Transverse colon (tissue), 3 donors: ENCODE results near the gene RGS9.

Source experiments
- POLR2A ChIP-seq: fragments of 450-650 bp; IDR thresholded peaks from one replicate; pipeline ENCODE4 v1.6.1; 2016; ENCODE audit warnings: antibody characterized with exemption, mild to moderate bottlenecking, moderate library complexity
- TF ChIP-seq, protein P1 (sequence below), 5 experiments: fragments of 200-600 bp in 3 of 5; fragments of 450-650 bp in 2 of 5; sonication (generic) in 3 of 5; IDR thresholded peaks; 1 replicate in 2 of 5; 2 replicates in 3 of 5; pipeline ENCODE4 v1.5.1; 2016 to 2017; ENCODE audit warnings: antibody characterized with exemption in 5 of 5, inconsistent platforms in 3 of 5, mild to moderate bottlenecking in 2 of 5, moderate library complexity in 1 of 5

DNA sequence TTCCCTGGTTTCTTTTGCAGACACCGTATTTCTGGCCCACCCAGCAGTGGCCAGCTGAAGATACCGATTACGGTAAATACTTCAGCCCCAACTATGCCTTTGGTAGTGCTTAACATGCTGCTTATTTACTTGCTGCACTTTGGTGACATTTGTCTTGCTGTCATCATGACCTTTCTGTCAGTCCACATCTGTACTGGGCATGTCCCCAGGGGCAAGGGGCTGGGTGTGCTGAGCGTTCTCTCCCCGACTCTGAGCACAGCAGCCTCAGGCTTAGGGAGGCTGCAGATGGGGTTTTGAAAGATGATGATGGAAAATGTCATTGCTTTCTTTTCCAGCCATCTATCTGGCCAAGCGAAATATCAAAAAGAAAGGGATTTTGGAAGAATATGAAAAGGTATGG is 23.3 kb downstream of the RGS9 start:
- TF ChIP-seq, protein P1, sequence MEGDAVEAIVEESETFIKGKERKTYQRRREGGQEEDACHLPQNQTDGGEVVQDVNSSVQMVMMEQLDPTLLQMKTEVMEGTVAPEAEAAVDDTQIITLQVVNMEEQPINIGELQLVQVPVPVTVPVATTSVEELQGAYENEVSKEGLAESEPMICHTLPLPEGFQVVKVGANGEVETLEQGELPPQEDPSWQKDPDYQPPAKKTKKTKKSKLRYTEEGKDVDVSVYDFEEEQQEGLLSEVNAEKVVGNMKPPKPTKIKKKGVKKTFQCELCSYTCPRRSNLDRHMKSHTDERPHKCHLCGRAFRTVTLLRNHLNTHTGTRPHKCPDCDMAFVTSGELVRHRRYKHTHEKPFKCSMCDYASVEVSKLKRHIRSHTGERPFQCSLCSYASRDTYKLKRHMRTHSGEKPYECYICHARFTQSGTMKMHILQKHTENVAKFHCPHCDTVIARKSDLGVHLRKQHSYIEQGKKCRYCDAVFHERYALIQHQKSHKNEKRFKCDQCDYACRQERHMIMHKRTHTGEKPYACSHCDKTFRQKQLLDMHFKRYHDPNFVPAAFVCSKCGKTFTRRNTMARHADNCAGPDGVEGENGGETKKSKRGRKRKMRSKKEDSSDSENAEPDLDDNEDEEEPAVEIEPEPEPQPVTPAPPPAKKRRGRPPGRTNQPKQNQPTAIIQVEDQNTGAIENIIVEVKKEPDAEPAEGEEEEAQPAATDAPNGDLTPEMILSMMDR (IDR thresholded peaks at IDR 0.05) = no peak
- TF ChIP-seq POLR2A = no peak
